ENCODE measurements around the gene ESF1.

DNA sequence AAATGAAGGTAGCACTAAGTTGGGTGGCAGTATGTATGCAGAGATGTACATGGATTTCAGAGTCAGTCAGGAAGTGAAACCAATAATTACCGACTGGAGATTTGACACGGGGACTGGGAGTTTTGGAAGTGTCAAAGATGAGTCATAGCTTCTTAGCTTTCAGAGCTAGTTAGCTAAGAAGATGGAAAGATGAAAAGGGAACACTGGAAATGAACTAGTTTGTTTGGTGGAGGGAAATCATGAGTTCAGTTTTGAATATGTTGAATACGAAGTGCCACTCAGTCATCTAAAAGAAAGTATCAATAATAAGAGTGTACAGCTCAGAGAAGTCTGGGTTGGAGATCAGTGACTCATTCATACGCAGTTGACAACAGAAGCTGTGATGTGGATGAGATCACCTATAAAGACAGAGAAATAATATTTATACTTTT, 7.5 kb downstream of the ESF1 start:
- TF ChIP-seq CTCF (IDR thresholded peaks at IDR 0.05) (no peak), POLR2A (IDR thresholded peaks at IDR 0.05) (no peak)
